Ectodermal cell (in vitro differentiated cells): Measurements from ENCODE around the gene MPHOSPH9. TPM values are rescaled to one million over a fixed set of nuclear protein-coding genes. Genes with fewer than 3 reads are reported as not detected.
A peak's percentile ranks its signal among the peaks of the same experiment; 100 is the strongest.

ENCODE experiments used
- H3K27ac ChIP-seq: 2 replicates; pipeline ENCODE4 v1.7.0; 2013; ENCODE audit warnings: mild to moderate bottlenecking, low read depth, low read length; ENCODE audit not compliant: insufficient read depth, poor library complexity, severe bottlenecking
- H3K27me3 ChIP-seq: 2 replicates; pipeline ENCODE4 v1.7.0; 2013; ENCODE audit warnings: mild to moderate bottlenecking, low read length; ENCODE audit not compliant: insufficient read depth, control insufficient read depth, poor library complexity, severe bottlenecking
- H3K36me3 ChIP-seq: one replicate; pipeline ENCODE4 v1.7.0; 2013; ENCODE audit warnings: low read length; ENCODE audit not compliant: control insufficient read depth, insufficient read depth
- H3K4me1 ChIP-seq: one replicate; pipeline ENCODE4 v1.7.0; 2013; ENCODE audit warnings: low read length; ENCODE audit not compliant: control insufficient read depth, insufficient read depth
- H3K4me3 ChIP-seq: 2 replicates; pipeline ENCODE4 v1.7.0; 2013; ENCODE audit warnings: low read depth, low read length, control low read depth; ENCODE audit not compliant: insufficient read depth
- H3K9me3 ChIP-seq: 2 replicates; pipeline ENCODE4 v1.7.0; 2013; ENCODE audit warnings: mild to moderate bottlenecking, low read length, moderate library complexity; ENCODE audit not compliant: control insufficient read depth
- WGBS, 2 experiments: methylation state at CpG; one replicate each; pipeline ENCODE4 v1.1.7; 2013; ENCODE audit warnings: missing lambda C conversion rate in 2 of 2; 5-methylcytosine and 5-hydroxymethylcytosine counted together
- polyA plus RNA-seq, 4 experiments: library from polyadenylated mRNA; stranded (reverse); fragments of 50-300 nt; gene quantifications; one replicate each; pipeline ENCODE4 v1.2.3, GENCODE V29; 2013

MPHOSPH9 gene, protein sequence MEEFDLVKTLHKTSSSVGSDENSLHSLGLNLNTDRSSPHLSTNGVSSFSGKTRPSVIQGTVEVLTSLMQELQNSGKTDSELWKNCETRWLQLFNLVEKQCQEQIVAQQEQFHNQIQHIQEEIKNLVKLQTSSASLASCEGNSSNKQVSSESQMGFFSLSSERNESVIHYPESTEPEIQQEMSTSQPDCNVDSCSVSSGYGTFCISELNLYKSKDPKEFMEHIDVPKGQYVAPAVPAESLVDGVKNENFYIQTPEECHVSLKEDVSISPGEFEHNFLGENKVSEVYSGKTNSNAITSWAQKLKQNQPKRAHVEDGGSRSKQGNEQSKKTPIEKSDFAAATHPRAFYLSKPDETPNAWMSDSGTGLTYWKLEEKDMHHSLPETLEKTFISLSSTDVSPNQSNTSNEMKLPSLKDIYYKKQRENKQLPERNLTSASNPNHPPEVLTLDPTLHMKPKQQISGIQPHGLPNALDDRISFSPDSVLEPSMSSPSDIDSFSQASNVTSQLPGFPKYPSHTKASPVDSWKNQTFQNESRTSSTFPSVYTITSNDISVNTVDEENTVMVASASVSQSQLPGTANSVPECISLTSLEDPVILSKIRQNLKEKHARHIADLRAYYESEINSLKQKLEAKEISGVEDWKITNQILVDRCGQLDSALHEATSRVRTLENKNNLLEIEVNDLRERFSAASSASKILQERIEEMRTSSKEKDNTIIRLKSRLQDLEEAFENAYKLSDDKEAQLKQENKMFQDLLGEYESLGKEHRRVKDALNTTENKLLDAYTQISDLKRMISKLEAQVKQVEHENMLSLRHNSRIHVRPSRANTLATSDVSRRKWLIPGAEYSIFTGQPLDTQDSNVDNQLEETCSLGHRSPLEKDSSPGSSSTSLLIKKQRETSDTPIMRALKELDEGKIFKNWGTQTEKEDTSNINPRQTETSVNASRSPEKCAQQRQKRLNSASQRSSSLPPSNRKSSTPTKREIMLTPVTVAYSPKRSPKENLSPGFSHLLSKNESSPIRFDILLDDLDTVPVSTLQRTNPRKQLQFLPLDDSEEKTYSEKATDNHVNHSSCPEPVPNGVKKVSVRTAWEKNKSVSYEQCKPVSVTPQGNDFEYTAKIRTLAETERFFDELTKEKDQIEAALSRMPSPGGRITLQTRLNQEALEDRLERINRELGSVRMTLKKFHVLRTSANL
- polyA plus RNA-seq (2013, experiment 1 of 4) = 76.3 TPM
- 64.4 TPM for polyA plus RNA-seq (2013, experiment 2 of 4)
- polyA plus RNA-seq (2013, experiment 3 of 4) = 61.2 TPM
- polyA plus RNA-seq (2013, experiment 4 of 4) = 55.3 TPM

DNA sequence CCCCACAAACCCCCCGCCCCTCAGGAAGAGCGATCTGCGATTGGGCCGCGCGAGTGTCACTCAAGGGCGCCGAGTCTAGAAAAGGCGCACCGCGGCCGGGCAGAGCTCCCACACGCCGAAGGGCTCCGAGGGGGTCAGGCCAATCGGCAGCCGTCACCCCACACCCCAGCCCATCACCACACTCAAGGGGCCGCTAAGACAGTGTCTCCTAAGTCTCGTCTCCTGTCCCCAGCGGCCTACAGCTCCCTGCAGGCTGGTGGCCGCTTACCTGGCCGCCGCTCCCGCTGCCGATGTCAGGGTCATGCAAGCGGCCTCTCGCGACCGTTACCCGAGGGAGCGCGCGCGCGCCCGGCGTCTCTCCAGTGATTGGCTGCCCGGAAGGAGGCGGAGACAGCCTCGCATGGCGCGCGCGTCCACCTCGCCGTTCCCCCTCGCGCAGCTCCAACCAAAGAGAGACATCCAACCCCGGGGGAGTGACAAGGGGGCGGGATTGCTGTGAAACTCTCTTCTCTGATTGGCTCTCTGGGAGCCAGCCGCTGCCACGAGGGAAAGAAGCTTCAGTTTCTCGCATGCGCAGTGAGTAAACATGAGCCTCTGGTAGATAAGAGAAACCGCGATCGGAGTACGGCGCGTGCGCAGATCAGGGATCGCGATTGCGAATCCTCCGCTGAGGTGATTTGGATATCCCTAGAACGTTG, at the start of gene MPHOSPH9, which contains the start of gene MTRFR:
Gene MPHOSPH9, minus strand, starts transcription at position 335 of the 698 bp plus-strand sequence. CDS start 2,777 bp downstream, outside the sequence.
Gene MTRFR, plus strand, starts transcription at position 630 of the 698 bp plus-strand sequence. CDS start 20,239 bp downstream, outside the sequence.
- H3K4me3 ChIP-seq = peak within 1 kb of the TSS; percentile 98
- WGBS, 2 experiments = 0% methylated on average over 66 of the region's 66 CpGs
- peaks cover 5% of the 10 kb centered on the region for H3K4me1 ChIP-seq
- H3K9me3 ChIP-seq = no peaks in the 10 kb centered on the region
- no peaks in the 10 kb centered on the region for H3K36me3 ChIP-seq
- peak within 1 kb of the TSS; percentile 84 for H3K27ac ChIP-seq
- no peaks in the 10 kb centered on the region for H3K27me3 ChIP-seq

DNA sequence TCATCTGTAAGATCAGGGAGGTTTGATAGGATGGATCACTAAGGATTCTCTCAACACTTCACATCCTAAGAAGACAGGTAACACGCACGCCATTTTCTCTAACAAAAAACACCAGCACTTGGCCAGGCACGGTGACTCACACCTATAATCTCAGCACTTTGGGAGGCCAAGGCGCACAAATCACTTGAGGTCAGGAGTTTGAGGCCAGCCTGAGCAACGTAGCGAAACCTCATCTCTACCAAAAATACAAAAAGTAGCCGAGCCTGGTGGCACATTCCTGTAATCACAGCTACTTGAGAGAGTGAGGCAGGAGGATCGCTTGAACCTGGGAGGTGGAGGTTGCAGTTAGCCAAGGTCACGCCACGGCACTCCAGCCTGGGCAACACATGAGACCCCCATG, 49.2 kb upstream of the MPHOSPH9 start:
- 91 to 92% methylated on average over 10 of the region's 10 CpGs for WGBS, 2 experiments
- Histone ChIP-seq H3K36me3 (no peaks in the 10 kb centered on the region), H3K27me3 (no peaks in the 10 kb centered on the region), H3K4me1 (no peaks in the 10 kb centered on the region), H3K27ac (no peak overlapping the region), H3K4me3 (no peak overlapping the region), H3K9me3 (no peaks in the 10 kb centered on the region)

DNA sequence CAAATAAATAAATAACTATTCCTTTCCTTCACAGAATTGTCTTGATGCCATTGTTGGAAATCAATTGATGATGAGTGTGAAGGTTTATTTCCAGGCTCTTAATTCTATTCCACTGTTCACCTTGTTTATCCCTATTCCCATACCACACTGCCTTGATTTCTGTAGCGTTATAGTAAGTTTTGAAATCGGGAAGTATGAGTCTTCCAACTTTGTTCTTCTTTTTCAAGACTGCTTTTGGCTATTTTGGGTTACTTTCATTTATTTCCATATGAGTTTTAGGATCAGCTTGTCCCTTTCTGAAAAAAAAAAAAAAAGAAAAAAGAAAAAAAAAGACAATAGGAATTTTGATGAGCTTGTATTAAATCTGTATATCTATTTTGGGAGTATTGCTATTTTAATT, 48.0 kb upstream of the MPHOSPH9 start:
- no peaks in the 10 kb centered on the region for H3K27me3 ChIP-seq
- 96 to 100% methylated on average over 2 of the region's 2 CpGs for WGBS, 2 experiments
- H3K36me3 ChIP-seq = no peaks in the 10 kb centered on the region
- H3K9me3 ChIP-seq = no peaks in the 10 kb centered on the region
- H3K27ac ChIP-seq = no peak overlapping the region
- no peaks in the 10 kb centered on the region for H3K4me1 ChIP-seq
- no peak overlapping the region for H3K4me3 ChIP-seq

DNA sequence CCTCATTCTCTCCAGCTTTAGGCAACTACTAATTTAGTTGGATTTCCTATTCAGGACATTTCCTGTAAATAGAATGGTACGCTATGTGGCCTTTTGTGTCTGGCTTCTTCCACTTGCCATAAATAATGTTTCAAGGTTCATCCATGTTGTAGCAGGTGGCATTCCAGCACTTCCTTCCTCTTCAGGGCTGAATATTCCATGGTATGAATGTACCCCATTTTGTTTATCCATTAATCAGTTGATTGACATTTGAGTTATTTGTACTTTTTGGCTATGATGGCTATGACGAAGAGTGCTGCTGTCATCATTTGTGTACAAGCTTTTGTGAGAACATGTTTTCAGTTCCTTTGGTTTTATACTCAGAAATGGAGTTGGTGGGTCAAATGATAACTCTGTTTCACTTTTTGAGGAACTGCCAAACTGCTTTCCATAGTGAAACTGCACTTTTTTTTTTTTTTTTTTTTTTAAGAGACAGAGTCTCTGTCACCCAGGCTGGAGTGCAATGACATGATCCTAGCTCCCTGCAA, 45.2 kb upstream of the MPHOSPH9 start:
- Histone ChIP-seq H3K4me3 (no peak overlapping the region), H3K4me1 (no peaks in the 10 kb centered on the region), H3K27ac (no peak overlapping the region), H3K27me3 (no peaks in the 10 kb centered on the region), H3K9me3 (no peaks in the 10 kb centered on the region), H3K36me3 (no peaks in the 10 kb centered on the region)
- WGBS, 2 experiments = 95 to 97% methylated on average over 2 of the region's 2 CpGs

DNA sequence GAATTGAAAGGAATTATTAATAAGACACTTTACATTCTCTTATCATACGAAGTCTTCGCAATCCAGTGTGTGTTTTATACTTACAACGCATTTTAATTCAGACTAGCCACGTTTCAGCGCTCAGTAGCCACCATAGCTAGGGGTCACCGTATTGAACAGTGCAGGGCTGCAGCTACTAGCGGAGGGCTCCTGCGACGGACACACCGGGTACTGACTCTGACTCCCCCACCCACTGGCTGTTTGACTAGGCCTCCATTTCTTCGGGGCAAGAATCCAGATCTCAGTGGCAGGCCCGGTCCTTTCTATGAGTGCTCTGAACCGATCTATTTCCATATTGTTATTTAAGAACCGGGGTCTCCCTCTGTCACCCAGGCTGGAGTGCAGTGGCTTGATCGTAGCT, 40.2 kb upstream of the MPHOSPH9 start:
- no peaks in the 10 kb centered on the region for H3K36me3 ChIP-seq
- 87% methylated on average over 15 of the region's 15 CpGs for WGBS, 2 experiments
- peaks cover 10% of the 10 kb centered on the region for H3K4me1 ChIP-seq
- H3K9me3 ChIP-seq = no peaks in the 10 kb centered on the region
- H3K27ac ChIP-seq = no peak overlapping the region
- H3K4me3 ChIP-seq = no peak overlapping the region
- H3K27me3 ChIP-seq = no peaks in the 10 kb centered on the region

DNA sequence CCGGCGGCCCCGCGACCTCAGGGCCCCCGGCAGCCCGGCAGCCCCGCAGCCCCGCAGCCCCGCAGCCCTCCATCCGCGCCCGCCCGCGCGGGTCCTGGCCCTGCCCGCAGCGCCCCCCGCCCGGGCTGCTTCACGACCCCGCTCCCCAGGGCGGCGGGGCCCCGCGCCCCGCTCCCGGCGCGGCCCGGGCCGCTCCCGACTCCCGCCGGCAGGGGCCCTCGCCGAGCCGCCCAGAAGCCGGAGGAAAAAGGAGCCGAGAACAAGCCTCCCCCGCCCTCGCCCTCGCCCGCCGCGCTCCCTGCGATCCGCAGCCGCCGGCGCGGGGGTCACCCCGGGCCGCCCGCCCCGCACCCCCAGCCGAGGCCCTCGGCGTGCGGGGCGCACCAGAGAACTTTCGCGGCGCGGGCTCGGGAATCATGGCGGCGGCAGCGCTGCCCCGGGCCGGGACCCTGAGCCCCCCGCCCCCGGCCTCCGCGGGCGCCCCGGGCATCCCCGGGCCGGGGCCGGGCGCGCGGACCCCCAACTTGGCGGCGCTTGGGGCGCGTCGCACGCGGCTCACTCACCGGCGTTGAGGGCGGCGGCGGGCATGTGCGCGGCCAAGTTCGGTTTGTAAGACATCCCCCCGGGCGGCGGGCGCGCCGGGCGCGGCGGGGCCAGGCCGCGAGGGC, 38.2 kb upstream of the MPHOSPH9 start:
- peak overlapping the region; percentile 91 for H3K4me3 ChIP-seq
- no peaks in the 10 kb centered on the region for H3K9me3 ChIP-seq
- 0% methylated on average over 108 of the region's 108 CpGs for WGBS, 2 experiments
- peaks cover 4% of the 10 kb centered on the region for H3K36me3 ChIP-seq
- peaks cover 10% of the 10 kb centered on the region for H3K4me1 ChIP-seq
- H3K27ac ChIP-seq = no peak overlapping the region
- H3K27me3 ChIP-seq = no peaks in the 10 kb centered on the region

DNA sequence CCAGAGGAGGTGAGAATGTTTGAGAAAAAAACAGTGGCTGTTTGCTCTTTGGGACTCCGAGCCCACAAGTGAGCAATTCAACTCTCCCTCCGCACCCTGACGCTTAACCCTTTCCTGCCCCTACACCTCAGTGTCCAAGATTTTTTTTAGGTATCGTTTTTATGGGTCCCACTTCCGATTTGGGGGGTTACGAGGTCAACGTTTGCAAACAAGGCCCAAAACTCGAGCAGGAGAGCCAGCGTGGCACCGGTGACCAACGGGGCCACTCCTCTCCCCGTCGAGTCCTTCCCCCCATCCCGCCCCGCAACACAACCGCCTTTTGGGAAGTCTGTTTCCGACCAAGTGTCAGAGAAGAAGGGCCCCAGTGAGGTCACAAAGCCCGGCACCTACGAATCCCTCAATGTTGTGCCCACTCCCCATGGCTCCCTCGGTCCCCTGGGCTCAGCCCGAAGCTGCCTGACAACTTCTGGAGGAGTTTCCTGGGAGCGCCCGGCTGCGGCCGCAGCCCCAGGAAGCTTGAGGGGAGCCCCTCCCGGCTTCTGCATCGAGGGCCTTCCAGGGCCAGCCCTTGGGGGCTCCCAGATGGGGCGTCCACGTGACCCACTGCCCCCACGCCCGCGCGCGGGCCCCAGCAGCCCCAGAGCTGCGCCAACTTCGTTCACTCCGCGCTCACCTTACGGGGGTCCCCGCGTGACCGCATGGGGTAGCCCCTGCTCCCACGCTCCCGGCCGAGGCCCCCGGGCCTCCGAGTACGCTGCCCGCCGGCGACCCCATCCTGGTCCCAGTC, 37.5 kb upstream of the MPHOSPH9 start:
- WGBS, 2 experiments = 0% methylated on average over 51 of the region's 51 CpGs
- no peaks in the 10 kb centered on the region for H3K9me3 ChIP-seq
- H3K4me3 ChIP-seq = peak overlapping the region; percentile 91
- peaks cover 4% of the 10 kb centered on the region for H3K36me3 ChIP-seq
- H3K27me3 ChIP-seq = no peaks in the 10 kb centered on the region
- peak overlapping the region; percentile 76 for H3K27ac ChIP-seq
- H3K4me1 ChIP-seq = peaks cover 10% of the 10 kb centered on the region

DNA sequence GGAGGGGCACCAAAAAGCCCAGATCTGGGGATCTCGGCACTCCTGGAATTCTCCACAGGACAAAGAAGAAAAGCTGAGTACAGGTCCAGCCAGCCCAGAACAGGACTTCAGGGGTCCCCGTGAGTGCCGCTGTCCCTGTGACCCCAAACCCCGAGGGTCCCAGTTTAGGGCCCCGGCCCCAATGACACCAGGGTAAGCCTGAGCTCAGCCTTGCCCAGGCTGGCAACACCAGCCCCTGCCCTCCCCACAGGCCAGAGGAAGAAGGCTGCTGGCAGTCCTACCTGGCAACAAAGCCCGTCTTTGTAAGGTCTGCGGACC, 36.9 kb upstream of the MPHOSPH9 start:
- Histone ChIP-seq H3K4me3 (peak overlapping the region; percentile 91), H3K36me3 (peaks cover 4% of the 10 kb centered on the region), H3K27me3 (no peaks in the 10 kb centered on the region), H3K9me3 (no peaks in the 10 kb centered on the region), H3K27ac (peak overlapping the region; percentile 76), H3K4me1 (peaks cover 10% of the 10 kb centered on the region)
- 0 to 1% methylated on average over 7 of the region's 7 CpGs for WGBS, 2 experiments
